Psoas muscle (tissue), 8 donors: ENCODE measurements around the gene SERPINF2. TPM values are rescaled to one million over a fixed set of nuclear protein-coding genes. Genes with fewer than 3 reads are reported as not detected.

Source experiments
- ATAC-seq, 4 donors: fragments of 200-7000 bp; cut with Tn5 transposase; one replicate each; pipeline ENCODE4 v1.9.1; 2020; ENCODE audit warnings: moderate library complexity in 3 of 4, mild to moderate bottlenecking in 2 of 4
- DNase-seq, 2 donors: peaks; one replicate each; pipeline ENCODE4 v3.0.0-alpha.2; 2020
- H3K27ac ChIP-seq: fragments of 200-600 bp; one replicate; pipeline ENCODE4 v1.8.0; 2022
- H3K27me3 ChIP-seq, 3 donors: fragments of 200-600 bp in 1 of 3; one replicate each; pipeline versions ENCODE4 v1.6.1 to v1.8.0; 2013 to 2022; ENCODE audit warnings: low read length in 2 of 3, mild to moderate bottlenecking in 2 of 3, moderate library complexity in 1 of 3; ENCODE audit not compliant: insufficient read depth in 3 of 3
- H3K36me3 ChIP-seq, 2 donors: fragments of 200-600 bp in 1 of 2; one replicate each; pipeline versions ENCODE4 v1.6.1 to v1.8.0; 2013 to 2022; ENCODE audit warnings: low read depth in 1 of 2, mild to moderate bottlenecking in 1 of 2, moderate library complexity in 1 of 2; ENCODE audit not compliant: insufficient read depth in 1 of 2
- H3K4me1 ChIP-seq: fragments of 200-600 bp; one replicate; pipeline ENCODE4 v1.8.0; 2022
- H3K4me3 ChIP-seq: fragments of 200-600 bp; one replicate; pipeline ENCODE4 v1.8.0; 2022; ENCODE audit warnings: mild to moderate bottlenecking
- H3K9me3 ChIP-seq: fragments of 200-600 bp; one replicate; pipeline ENCODE4 v1.8.0; 2022
- CTCF ChIP-seq: fragments of 200-600 bp; IDR thresholded peaks from one replicate; pipeline ENCODE4 v1.8.0; 2022; ENCODE audit warnings: antibody characterized with exemption
- WGBS, 3 donors: extraction: QIAGEN DNeasy Blood & Tissue Kit; methylation state at CpG; one replicate each; pipeline versions ENCODE4 v1.1.6 to v1.1.7; 2013; 5-methylcytosine and 5-hydroxymethylcytosine counted together
- intact Hi-C, 2 donors: fragments of 100-400 bp; cut with DNase I; formaldehyde crosslinking; loops; one replicate each; pipeline versions ENCODE4 v1.11.0 to v1.14.2; 2022
- polyA plus RNA-seq, 3 donors: library from polyadenylated mRNA; stranded (reverse); fragments of 200-250 nt; gene quantifications; one replicate each; pipeline ENCODE4 v1.2.3, GENCODE V29; 2013
- total RNA-seq, 4 donors: library from RNA; stranded (reverse); fragmentation: NEBNext Ultra II Directional in 2 of 4; extraction: Animal tissue kit (Norgen Biotek cat#: 25700) in 2 of 4; gene quantifications; one replicate each; pipeline versions ENCODE4 v1.2.1 to v1.2.4, GENCODE V29; 2021 to 2023
- donor health status: healthy with polysubstance abuse.
- donor health status: DM: no; HTN: no; CAD: no; lungs with moderate emphysema.
- donor health status: Bipolar disorder and iron deficiency.
- donor health status: healthy.
- donor health status: DM: yes; HTN: yes; CAD: no.
- donor health status: DM: no; HTN: no; CAD: no.
- donor health status: DM: no; HTN: no; CAD: no.
- donor health status: DM: yes; HTN: yes; CAD: no.

The SERPINF2 gene
- total and polyA plus RNA-seq, 7 donors: 0.74 to 4.0 (median 3.6) TPM

DNA sequence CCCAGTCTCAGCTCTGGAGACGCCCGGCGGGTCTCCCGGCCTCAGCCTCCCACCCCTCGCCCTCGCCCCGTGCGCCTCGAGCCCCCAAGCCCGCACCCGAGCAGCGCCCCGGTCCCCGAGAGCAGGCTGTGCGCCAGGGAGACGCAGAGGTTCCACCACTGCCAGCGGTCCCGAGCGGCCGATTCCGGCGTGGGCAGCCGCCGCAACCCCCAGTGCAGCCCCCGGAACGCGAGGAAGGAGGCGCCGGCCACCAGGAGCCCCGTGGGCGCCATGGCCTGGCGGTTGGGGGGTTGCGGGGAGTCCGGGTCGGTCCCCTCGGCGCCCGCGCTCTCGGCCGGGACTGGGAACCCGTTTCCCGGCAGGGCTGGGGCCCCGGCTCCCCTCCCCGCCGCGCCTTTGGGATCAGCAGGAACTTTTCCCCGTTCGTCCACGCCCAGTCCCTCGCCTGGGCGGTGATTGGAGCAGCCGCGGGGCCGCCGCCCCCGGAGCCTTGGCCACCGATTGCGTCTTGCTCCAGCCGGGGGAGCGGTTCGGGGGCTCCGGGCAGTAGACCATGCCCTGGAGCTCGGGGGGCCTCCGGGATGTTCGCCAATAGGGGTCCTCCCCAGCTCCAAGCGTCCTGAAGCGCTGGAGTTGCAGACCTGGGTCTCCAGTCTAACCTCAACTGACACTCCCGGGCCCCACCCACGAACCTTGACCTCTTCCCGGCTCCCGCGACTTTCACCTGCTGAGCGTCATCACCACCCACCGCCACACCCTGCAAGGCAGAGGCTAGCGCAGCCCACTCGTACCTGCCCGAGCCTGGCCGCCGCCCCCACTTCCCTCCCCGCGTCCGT lies 32.5 kb upstream of the SERPINF2 start, which contains the start of gene TLCD2:
Gene TLCD2, minus strand, starts transcription at position 407 of the 836 bp plus-strand sequence. Its CDS starts 135 bp downstream, at position 272.
- no peaks in the 10 kb centered on the region for H3K27me3 ChIP-seq
- peak within 1 kb of the TSS; percentile 71 for H3K27ac ChIP-seq
- no peaks in the 10 kb centered on the region for H3K9me3 ChIP-seq
- H3K36me3 ChIP-seq: peaks cover 3 to 35% of the 10 kb centered on the region in 2 donors
- H3K4me1 ChIP-seq: peaks cover 37% of the 10 kb centered on the region
- H3K4me3 ChIP-seq: peak within 1 kb of the TSS; percentile 97
- DNase-seq (peak; percentile 83 to 85), ATAC-seq (peak; percentile 26 to 47 (median 34))
- no peak for TF ChIP-seq CTCF
- WGBS, 3 donors: 3% methylated on average over 48 to 83 of the region's 83 CpGs
- intact Hi-C loops: loop anchor here (1.0 to 5.0 kb wide), 2 partner anchors 33 to 41 kb away; no protein-coding TSS in a partner anchor

DNA sequence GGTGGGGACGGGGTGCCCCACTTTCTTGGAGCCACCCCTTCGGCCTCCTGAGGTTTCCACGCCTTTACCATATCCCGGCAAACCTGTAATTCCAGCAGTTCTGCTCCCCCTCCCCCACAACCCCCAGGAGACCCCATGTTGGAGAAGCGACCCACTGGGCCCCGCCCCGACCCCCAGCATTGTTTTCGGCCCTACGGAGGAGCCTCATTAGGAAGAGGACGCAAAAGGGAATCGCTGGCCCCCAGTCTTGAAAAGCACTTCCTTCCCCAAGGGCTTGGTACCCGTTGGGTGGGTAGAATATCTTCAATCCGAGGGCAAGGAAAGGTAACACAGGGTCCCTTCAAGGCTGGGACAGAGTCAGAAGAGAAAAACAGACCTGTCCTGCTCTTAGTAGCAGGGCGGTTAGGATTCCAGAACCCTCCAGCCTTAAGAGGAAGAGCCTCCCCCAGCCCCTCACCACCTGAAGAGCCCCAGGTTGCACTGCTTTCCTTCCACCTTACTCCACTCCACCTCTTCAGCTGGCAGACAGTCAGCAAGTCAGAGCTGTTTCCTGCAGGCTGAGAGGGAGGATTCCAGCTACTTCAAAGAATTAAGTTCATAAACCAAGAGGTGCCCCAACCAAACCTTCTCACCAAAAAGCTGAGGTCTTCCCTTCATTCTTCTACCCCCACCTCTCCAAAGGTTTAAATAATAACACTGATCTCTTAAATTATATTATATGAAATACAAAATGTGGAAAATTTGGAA lies 31.7 kb upstream of the SERPINF2 start:
- Histone ChIP-seq H3K9me3 (no peaks in the 10 kb centered on the region), H3K36me3 (peaks cover 3 to 35% of the 10 kb centered on the region in 2 donors), H3K4me1 (peaks cover 37% of the 10 kb centered on the region), H3K4me3 (peak overlapping the region; percentile 97), H3K27me3 (no peaks in the 10 kb centered on the region), H3K27ac (peak overlapping the region; percentile 71)
- TF ChIP-seq CTCF: no peak
- DNase-seq (no peak), ATAC-seq (no peak)
- WGBS, 3 donors: 19 to 34% (median 22%) methylated on average over 13 to 14 of the region's 14 CpGs
- intact Hi-C loops: loop anchor here (1.0 to 5.0 kb wide), 2 partner anchors 34 to 42 kb away; no protein-coding TSS in a partner anchor

DNA sequence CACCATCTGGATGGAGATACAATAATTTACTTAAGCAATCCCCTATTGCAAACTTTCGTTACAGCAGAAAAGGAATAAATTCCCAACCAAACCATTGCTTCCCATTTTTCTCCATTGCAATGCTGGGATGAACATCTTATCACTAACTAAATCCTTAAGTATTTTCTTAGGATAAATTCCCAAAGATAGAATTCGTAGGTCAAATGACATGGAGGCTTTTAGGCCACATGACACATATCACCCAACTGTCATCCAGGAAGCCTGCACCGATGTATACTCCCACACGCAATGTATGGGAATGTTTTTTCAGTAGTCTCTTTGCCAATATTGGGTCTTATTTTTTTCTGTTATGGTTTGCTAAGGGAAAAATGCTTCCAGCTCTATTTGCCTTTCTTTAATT lies 30.9 kb upstream of the SERPINF2 start:
- Histone ChIP-seq H3K27me3 (no peaks in the 10 kb centered on the region), H3K9me3 (no peaks in the 10 kb centered on the region), H3K36me3 (peaks cover 3 to 35% of the 10 kb centered on the region in 2 donors), H3K4me1 (peaks cover 37% of the 10 kb centered on the region), H3K4me3 (peak overlapping the region; percentile 97), H3K27ac (peak overlapping the region; percentile 44)
- 46 to 65% (median 49%) methylated on average over 4 of the region's 4 CpGs for WGBS, 3 donors
- TF ChIP-seq CTCF: no peak
- intact Hi-C loops: loop anchor here in 1 of 2 donors (5.0 kb wide), 1 partner anchor 35 kb away; no protein-coding TSS in a partner anchor
- no peak for ATAC-seq
- no peak for DNase-seq

GRCh38 chr17:1712271-1712670 lies 30.4 kb upstream of the SERPINF2 start:
- TF ChIP-seq CTCF: no peak
- Histone ChIP-seq H3K4me3 (peak overlapping the region; percentile 97), H3K4me1 (peaks cover 37% of the 10 kb centered on the region), H3K9me3 (no peaks in the 10 kb centered on the region), H3K27me3 (no peaks in the 10 kb centered on the region), H3K36me3 (peaks cover 3 to 35% of the 10 kb centered on the region in 2 donors), H3K27ac (peak overlapping the region; percentile 44)
- intact Hi-C loops: loop anchor here in 1 of 2 donors (5.0 kb wide), 1 partner anchor 35 kb away; no protein-coding TSS in a partner anchor
- ATAC-seq (no peak), DNase-seq (peak in 1 of 2 donors; percentile 39)
- WGBS, 3 donors: 69 to 82% (median 76%) methylated on average over 8 of the region's 8 CpGs
